Gastrocnemius medialis (tissue), 4 donors: ENCODE data around the gene SLC35E1.

Source experiments
- POLR2A ChIP-seq, 2 donors: fragments of 450-650 bp; IDR thresholded peaks; one replicate each; pipeline ENCODE4 v1.6.1; 2017; ENCODE audit warnings: antibody characterized with exemption in 2 of 2, mild to moderate bottlenecking in 2 of 2, moderate library complexity in 2 of 2
- TF ChIP-seq, protein P1 (sequence below), 5 experiments: fragments of 450-650 bp in 3 of 5; fragments of 200-600 bp in 2 of 5; sonication (generic) in 2 of 5; IDR thresholded peaks in 4 of 5; conservative IDR thresholded peaks in 1 of 5; 1 replicate in 4 of 5; 2 replicates in 1 of 5; pipeline ENCODE4 v1.5.1; 2016 to 2019; ENCODE audit warnings: antibody characterized with exemption in 5 of 5, mild to moderate bottlenecking in 3 of 5, moderate library complexity in 3 of 5

DNA sequence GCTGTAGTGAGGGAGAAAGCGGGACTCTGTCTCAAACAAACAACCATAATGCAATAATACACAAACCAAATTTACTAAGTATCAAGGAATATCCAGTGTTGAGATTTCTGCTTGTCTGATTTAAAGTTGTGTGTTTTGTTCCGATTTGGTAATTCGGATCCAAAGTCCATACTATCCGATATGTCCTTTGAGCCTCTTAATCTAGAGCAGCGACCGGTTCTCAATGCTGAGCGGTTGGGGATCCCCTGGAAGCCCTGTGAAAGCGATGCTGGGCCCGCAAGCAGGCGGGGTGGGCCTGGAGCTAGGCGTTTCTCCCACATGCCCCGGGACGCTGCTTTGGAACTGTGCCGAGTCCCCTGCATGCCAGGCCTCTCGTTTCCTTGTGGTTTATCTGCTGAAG is 55.8 kb downstream of the SLC35E1 start:
- TF ChIP-seq, protein P1, sequence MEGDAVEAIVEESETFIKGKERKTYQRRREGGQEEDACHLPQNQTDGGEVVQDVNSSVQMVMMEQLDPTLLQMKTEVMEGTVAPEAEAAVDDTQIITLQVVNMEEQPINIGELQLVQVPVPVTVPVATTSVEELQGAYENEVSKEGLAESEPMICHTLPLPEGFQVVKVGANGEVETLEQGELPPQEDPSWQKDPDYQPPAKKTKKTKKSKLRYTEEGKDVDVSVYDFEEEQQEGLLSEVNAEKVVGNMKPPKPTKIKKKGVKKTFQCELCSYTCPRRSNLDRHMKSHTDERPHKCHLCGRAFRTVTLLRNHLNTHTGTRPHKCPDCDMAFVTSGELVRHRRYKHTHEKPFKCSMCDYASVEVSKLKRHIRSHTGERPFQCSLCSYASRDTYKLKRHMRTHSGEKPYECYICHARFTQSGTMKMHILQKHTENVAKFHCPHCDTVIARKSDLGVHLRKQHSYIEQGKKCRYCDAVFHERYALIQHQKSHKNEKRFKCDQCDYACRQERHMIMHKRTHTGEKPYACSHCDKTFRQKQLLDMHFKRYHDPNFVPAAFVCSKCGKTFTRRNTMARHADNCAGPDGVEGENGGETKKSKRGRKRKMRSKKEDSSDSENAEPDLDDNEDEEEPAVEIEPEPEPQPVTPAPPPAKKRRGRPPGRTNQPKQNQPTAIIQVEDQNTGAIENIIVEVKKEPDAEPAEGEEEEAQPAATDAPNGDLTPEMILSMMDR (IDR thresholded peaks at IDR 0.05 in 4 of 5, conservative IDR thresholded peaks at IDR 0.05 in 1 of 5), result no peak
- TF ChIP-seq POLR2A (IDR thresholded peaks at IDR 0.05), result no peak
